Esophagus (tissue), 2 donors: ENCODE results near the gene DPP10. TPM values are rescaled to one million over a fixed set of nuclear protein-coding genes. Genes with fewer than 3 reads are reported as not detected.

Source experiments
- H3K27ac ChIP-seq, 2 donors: one replicate each; pipeline ENCODE4 v1.5.1; 2013; ENCODE audit warnings: low read depth in 2 of 2, mild to moderate bottlenecking in 2 of 2, inconsistent platforms in 1 of 2, low read length in 1 of 2, moderate library complexity in 1 of 2
- H3K27me3 ChIP-seq, 2 donors: one replicate each; pipeline ENCODE4 v1.6.1; 2013; ENCODE audit warnings: low read length in 2 of 2, control low read depth in 1 of 2, mild to moderate bottlenecking in 1 of 2; ENCODE audit not compliant: insufficient read depth in 2 of 2, control insufficient read depth in 1 of 2
- H3K36me3 ChIP-seq, 2 donors: one replicate each; pipeline ENCODE4 v1.6.1; 2013; ENCODE audit warnings: low read length in 1 of 2; ENCODE audit not compliant: control insufficient read depth in 2 of 2, insufficient read depth in 2 of 2
- H3K4me1 ChIP-seq, 2 donors: one replicate each; pipeline ENCODE4 v1.6.1; 2013; ENCODE audit warnings: low read length in 1 of 2; ENCODE audit not compliant: control insufficient read depth in 2 of 2, insufficient read depth in 2 of 2
- H3K4me3 ChIP-seq, 2 donors: one replicate each; pipeline ENCODE4 v1.5.1; 2013; ENCODE audit warnings: low read length in 2 of 2, mild to moderate bottlenecking in 2 of 2, low read depth in 1 of 2, moderate library complexity in 1 of 2
- H3K9me3 ChIP-seq, 2 donors: one replicate each; pipeline ENCODE4 v1.6.1; 2013; ENCODE audit warnings: mild to moderate bottlenecking in 2 of 2, low read depth in 1 of 2, low read length in 1 of 2, moderate library complexity in 1 of 2; ENCODE audit not compliant: control insufficient read depth in 2 of 2, insufficient read depth in 1 of 2
- WGBS, 2 donors: extraction: QIAGEN DNeasy Blood & Tissue Kit; methylation state at CpG; one replicate each; pipeline ENCODE4 v1.1.7; 2013; 5-methylcytosine and 5-hydroxymethylcytosine counted together
- polyA plus RNA-seq, 2 donors: library from polyadenylated mRNA; stranded (reverse); fragments of 200-250 nt; gene quantifications; one replicate each; pipeline ENCODE4 v1.2.3, GENCODE V29; 2013
- donor health status: healthy with polysubstance abuse.
- donor health status: Bipolar disorder and iron deficiency.

Gene DPP10
- polyA plus RNA-seq, 2 donors: 0.02 to 0.13 TPM

DNA sequence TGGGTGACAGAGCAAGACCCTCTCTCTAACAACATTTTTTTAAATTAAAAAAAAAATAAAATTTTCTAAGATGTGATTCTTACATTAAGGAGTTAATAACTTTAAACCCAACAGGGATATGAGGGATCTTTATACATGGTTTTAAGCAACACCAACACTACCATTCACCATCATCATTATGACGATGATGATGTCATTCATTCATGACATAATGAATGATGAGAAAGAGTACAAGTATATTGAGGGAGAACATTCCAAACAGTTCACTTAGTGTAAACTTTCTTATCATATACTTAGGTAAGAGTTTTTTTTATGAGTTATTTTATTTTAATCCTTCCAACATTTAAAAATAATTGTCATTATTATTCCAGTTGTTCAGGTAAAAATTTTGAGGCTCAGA, 863.3 kb downstream of the DPP10 start:
- no peaks in the 10 kb centered on the region for H3K36me3 ChIP-seq
- no peaks in the 10 kb centered on the region for H3K9me3 ChIP-seq
- no peaks in the 10 kb centered on the region for H3K4me1 ChIP-seq
- WGBS, 2 donors: 68 to 69% methylated on average over 1 of the region's 1 CpG
- no peaks in the 10 kb centered on the region for H3K27me3 ChIP-seq
- H3K4me3 ChIP-seq: no peak overlapping the region
- H3K27ac ChIP-seq: no peak overlapping the region

- Histone ChIP-seq H3K36me3 (no peaks in the 10 kb centered on the region), H3K9me3 (peaks cover 0 to 2% of the 10 kb centered on the region in 2 donors), H3K27me3 (no peaks in the 10 kb centered on the region), H3K4me3 (no peak overlapping the region), H3K4me1 (no peaks in the 10 kb centered on the region), H3K27ac (no peak overlapping the region)
- WGBS, 2 donors: 58 to 64% methylated on average over 4 of the region's 4 CpGs
These were observed 871.7 kb downstream of the DPP10 start for GRCh38 chr2:115314119-115314518.

DNA sequence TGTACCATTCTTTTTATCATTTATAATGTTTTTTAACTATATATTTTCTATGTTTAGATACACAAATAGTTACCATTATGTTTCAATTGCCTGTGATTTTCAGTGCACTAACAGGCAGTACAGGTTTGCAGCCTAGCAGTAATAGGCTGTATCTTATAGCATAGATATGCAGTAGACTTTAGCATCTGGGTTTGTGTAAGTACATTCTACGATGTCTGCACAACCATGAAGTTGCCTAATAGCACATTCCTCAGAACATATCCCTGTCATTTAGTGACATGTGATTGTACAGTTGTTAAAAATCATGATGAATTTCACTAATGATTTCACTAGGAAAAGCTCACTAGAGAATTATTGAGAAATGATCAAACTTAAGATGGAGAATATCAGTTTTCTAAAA, 884.6 kb downstream of the DPP10 start:
- WGBS, 2 donors: 46 to 57% methylated on average over 1 of the region's 1 CpG
- H3K27me3 ChIP-seq: no peaks in the 10 kb centered on the region
- H3K4me1 ChIP-seq: no peaks in the 10 kb centered on the region
- no peak overlapping the region for H3K27ac ChIP-seq
- H3K4me3 ChIP-seq: no peak overlapping the region
- no peaks in the 10 kb centered on the region for H3K9me3 ChIP-seq
- H3K36me3 ChIP-seq: no peaks in the 10 kb centered on the region

DNA sequence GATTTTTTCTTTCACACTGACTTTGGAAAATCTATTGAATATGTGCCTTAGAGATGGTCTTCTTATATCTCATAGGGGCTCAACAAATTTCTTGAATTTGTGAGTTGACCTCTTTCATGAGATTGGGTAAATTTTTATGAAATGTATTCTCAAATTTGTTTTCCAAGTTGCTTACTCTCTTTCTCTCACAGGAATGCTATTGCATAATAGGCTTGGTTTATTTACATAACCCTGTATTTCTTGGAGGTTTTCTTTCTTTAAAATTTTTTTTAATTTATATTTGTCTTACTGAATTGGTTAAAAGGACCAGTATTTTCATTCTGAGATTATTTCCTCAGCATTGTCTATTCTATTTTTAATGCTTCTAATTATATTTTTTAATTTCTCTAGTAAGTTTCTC, 917.1 kb downstream of the DPP10 start:
- H3K9me3 ChIP-seq: peaks cover 5 to 13% of the 10 kb centered on the region in 2 donors
- no peaks in the 10 kb centered on the region for H3K4me1 ChIP-seq
- H3K27me3 ChIP-seq: no peaks in the 10 kb centered on the region
- H3K27ac ChIP-seq: no peak overlapping the region
- H3K4me3 ChIP-seq: no peak overlapping the region
- no peaks in the 10 kb centered on the region for H3K36me3 ChIP-seq

DNA sequence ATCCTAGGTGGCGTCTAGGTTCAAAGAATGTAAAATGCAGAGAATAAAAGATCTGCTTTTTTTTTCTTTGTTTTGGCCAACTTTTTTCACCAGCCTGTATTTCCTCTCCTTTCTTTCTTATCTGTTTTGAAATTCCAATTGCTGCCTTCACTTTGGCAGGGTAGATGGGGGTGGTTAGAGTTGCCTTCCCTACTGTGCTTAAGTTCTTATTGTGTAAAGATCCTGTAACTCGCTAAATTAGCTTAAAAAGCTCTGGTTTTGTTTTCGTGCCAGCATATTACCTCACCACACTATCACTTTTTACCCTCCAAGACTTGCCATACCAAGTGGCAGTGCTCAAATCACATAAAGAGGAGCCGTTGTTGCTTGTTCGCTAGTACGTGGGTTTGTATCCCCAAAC, 921.7 kb downstream of the DPP10 start:
- Histone ChIP-seq H3K4me1 (no peaks in the 10 kb centered on the region), H3K27ac (no peak overlapping the region), H3K9me3 (peaks cover 0 to 7% of the 10 kb centered on the region in 2 donors), H3K4me3 (no peak overlapping the region), H3K36me3 (no peaks in the 10 kb centered on the region), H3K27me3 (no peaks in the 10 kb centered on the region)
- 59 to 72% methylated on average over 6 of the region's 6 CpGs for WGBS, 2 donors

DNA sequence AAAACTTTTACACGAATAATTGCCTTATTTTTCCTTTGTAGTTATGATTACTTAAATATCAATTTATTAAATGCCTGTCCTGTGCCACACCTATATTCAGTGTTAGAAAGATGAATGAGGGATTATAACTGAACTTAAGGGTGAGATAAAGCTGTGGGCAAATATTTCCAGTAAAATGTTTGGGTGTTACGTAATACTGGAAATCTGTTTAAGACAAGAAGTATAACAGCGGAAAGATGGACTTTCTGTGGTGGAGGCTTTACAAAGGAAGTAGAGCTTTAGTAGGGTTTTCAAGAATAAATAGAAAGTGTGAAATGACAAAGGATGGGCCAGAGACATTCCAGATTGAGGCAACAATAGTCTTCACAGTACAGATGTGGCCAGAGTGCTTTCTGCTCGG, 927.0 kb downstream of the DPP10 start:
- H3K27me3 ChIP-seq: no peaks in the 10 kb centered on the region
- no peaks in the 10 kb centered on the region for H3K36me3 ChIP-seq
- H3K9me3 ChIP-seq: peaks cover 3% of the 10 kb centered on the region in 2 donors
- H3K4me3 ChIP-seq: no peak overlapping the region
- H3K27ac ChIP-seq: no peak overlapping the region
- H3K4me1 ChIP-seq: no peaks in the 10 kb centered on the region
- 36 to 50% methylated on average over 4 of the region's 4 CpGs for WGBS, 2 donors

- no peak overlapping the region for H3K4me3 ChIP-seq
- H3K4me1 ChIP-seq: no peaks in the 10 kb centered on the region
- no peaks in the 10 kb centered on the region for H3K36me3 ChIP-seq
- H3K9me3 ChIP-seq: peaks cover 3 to 6% of the 10 kb centered on the region in 2 donors
- WGBS, 2 donors: 74 to 77% methylated on average over 1 of the region's 1 CpG
- H3K27me3 ChIP-seq: no peaks in the 10 kb centered on the region
- H3K27ac ChIP-seq: no peak overlapping the region
These were observed 932.5 kb downstream of the DPP10 start for GRCh38 chr2:115374981-115375380.

DNA sequence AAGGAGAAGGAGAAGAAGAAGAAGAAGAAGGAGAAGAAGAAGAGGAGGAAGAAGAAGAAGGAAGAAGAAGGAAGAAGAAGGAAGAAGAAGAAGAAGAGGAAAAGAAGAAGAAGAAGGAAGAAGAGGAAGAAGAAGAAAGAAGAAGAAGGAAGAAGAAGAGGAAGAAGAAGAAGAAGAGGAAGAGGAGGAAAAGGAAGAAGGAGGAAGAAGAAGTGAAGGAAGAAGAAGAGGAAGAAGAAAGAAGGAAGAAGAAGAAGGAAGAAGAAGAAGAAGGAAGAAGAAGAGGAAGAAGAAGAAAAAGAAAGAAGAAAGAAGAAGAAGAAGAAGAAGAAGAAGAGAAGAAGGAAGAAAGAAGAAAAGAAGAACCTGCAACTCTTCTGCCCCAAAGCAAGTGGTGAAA, 942.0 kb downstream of the DPP10 start:
- Histone ChIP-seq H3K27ac (no peak overlapping the region), H3K9me3 (peaks cover 0 to 2% of the 10 kb centered on the region in 2 donors), H3K27me3 (no peaks in the 10 kb centered on the region), H3K4me3 (no peak overlapping the region), H3K4me1 (no peaks in the 10 kb centered on the region), H3K36me3 (no peaks in the 10 kb centered on the region)

GRCh38 chr2:115386465-115386864, 944.0 kb downstream of the DPP10 start:
- no peak overlapping the region for H3K27ac ChIP-seq
- H3K36me3 ChIP-seq: no peaks in the 10 kb centered on the region
- no peaks in the 10 kb centered on the region for H3K27me3 ChIP-seq
- 55 to 78% methylated on average over 2 of the region's 2 CpGs for WGBS, 2 donors
- no peaks in the 10 kb centered on the region for H3K4me1 ChIP-seq
- H3K4me3 ChIP-seq: no peak overlapping the region
- peaks cover 0 to 2% of the 10 kb centered on the region in 2 donors for H3K9me3 ChIP-seq

DNA sequence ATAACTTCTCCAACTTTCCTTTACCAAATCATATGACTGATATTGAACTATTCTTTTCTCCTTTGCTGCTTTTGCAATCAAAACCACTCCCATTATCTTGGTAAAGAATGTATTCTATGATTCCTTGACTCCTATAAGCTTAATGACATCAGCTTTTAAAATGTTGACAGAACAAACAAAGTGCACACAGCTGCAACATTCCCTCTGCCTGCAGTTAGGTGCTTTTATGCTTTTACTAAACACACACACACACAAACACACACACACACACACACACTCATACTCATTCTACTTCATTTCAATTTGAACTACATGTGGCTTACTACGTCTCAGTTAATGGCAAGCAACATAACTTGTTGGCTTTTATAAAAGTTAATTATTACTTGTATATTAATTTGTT, 946.6 kb downstream of the DPP10 start:
- 40 to 54% methylated on average over 1 of the region's 1 CpG for WGBS, 2 donors
- Histone ChIP-seq H3K4me1 (no peaks in the 10 kb centered on the region), H3K27ac (no peak overlapping the region), H3K27me3 (no peaks in the 10 kb centered on the region), H3K36me3 (no peaks in the 10 kb centered on the region), H3K4me3 (no peak overlapping the region), H3K9me3 (peaks cover 0 to 1% of the 10 kb centered on the region in 2 donors)
